Uterus (tissue), 4 donors: ENCODE results near the gene PTPRN2. TPM values are rescaled to one million over a fixed set of nuclear protein-coding genes. Genes with fewer than 3 reads are reported as not detected.

Experiments used
- DNase-seq, 2 donors: peaks; one replicate each; pipeline ENCODE4 v3.0.0-alpha.2; 2019 to 2020
- H3K27ac ChIP-seq, 2 donors: fragments of 200-600 bp; sonication (generic); 1 replicate in 1 of 2; 2 replicates in 1 of 2; pipeline ENCODE4 v1.5.1; 2016 to 2018
- H3K27me3 ChIP-seq, 2 donors: fragments of 200-600 bp; sonication (generic); one replicate each; pipeline ENCODE4 v1.5.1; 2018 to 2019; ENCODE audit warnings: control low read depth in 1 of 2
- H3K36me3 ChIP-seq, 2 donors: fragments of 200-600 bp; sonication (generic); one replicate each; pipeline ENCODE4 v1.5.1; 2019; ENCODE audit warnings: control low read depth in 1 of 2
- H3K4me1 ChIP-seq, 2 donors: fragments of 200-600 bp; sonication (generic); one replicate each; pipeline ENCODE4 v1.5.1; 2018 to 2019; ENCODE audit warnings: control low read depth in 1 of 2
- H3K4me3 ChIP-seq, 2 donors: fragments of 200-600 bp; sonication (generic); 1 replicate in 1 of 2; 2 replicates in 1 of 2; pipeline ENCODE4 v1.5.1; 2018 to 2019; ENCODE audit warnings: mild to moderate bottlenecking in 1 of 2
- H3K9me3 ChIP-seq, 2 donors: fragments of 200-600 bp; sonication (generic); one replicate each; pipeline ENCODE4 v1.5.1; 2019; ENCODE audit warnings: control low read depth in 1 of 2
- POLR2A ChIP-seq, 2 donors: fragments of 450-650 bp; IDR thresholded peaks; one replicate each; pipeline ENCODE4 v1.6.1; 2016; ENCODE audit warnings: antibody characterized with exemption in 2 of 2, mild to moderate bottlenecking in 1 of 2, moderate library complexity in 1 of 2
- intact Hi-C: fragments of 100-400 bp; cut with DNase I; formaldehyde crosslinking; loops from one replicate; pipeline ENCODE4 v1.15.1; 2023; ENCODE audit warnings: low total_unique reads
- total RNA-seq, 4 donors: library from RNA; depleted of rRNA in 3 of 4; stranded (reverse); fragments of >200 nt in 3 of 4; gene quantifications; one replicate each; pipeline versions ENCODE4 v1.1.0 to v1.2.4, GENCODE V29; 2014 to 2023
- TF ChIP-seq, protein P1 (sequence below), 4 experiments: fragments of 200-600 bp in 2 of 4; fragments of 450-650 bp in 2 of 4; sonication (generic) in 2 of 4; IDR thresholded peaks; one replicate each; pipeline ENCODE4 v1.5.1; 2016 to 2019; ENCODE audit warnings: antibody characterized with exemption in 4 of 4, mild to moderate bottlenecking in 2 of 4, moderate library complexity in 1 of 4
- donor health status: DM: yes; HTN: yes; CAD: no.

PTPRN2 gene
- total RNA-seq, 4 donors from 2014 or later = 1.2 to 5.2 (median 2.3) TPM

- H3K27me3 ChIP-seq = no peaks in the 10 kb centered on the region
- no peak for DNase-seq
- TF ChIP-seq, protein P1, sequence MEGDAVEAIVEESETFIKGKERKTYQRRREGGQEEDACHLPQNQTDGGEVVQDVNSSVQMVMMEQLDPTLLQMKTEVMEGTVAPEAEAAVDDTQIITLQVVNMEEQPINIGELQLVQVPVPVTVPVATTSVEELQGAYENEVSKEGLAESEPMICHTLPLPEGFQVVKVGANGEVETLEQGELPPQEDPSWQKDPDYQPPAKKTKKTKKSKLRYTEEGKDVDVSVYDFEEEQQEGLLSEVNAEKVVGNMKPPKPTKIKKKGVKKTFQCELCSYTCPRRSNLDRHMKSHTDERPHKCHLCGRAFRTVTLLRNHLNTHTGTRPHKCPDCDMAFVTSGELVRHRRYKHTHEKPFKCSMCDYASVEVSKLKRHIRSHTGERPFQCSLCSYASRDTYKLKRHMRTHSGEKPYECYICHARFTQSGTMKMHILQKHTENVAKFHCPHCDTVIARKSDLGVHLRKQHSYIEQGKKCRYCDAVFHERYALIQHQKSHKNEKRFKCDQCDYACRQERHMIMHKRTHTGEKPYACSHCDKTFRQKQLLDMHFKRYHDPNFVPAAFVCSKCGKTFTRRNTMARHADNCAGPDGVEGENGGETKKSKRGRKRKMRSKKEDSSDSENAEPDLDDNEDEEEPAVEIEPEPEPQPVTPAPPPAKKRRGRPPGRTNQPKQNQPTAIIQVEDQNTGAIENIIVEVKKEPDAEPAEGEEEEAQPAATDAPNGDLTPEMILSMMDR (IDR thresholded peaks at IDR 0.05) = no peak
- TF ChIP-seq POLR2A (IDR thresholded peaks at IDR 0.05) = no peak
Measured at GRCh38 chr7:157519798-157520244, 1067.8 kb downstream of the PTPRN2 start.

DNA sequence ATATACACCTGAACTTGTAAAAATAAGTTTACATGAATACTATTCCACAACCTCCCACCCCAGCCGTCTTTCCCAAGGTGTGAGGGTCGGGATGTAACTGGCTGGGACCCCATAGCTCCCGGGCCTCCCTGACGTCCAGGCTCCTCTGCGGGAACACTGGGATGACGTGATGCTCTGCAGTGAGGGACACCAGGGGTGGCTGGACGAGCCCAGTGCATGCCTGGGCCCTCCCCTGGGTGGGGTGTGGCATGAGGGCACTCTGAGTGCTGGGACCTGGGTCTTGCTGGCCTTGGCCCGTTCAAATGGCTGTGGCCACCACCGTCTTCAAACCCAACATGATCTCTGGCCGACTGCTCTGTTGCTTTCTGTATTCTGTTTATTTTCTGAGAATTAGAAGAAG is 1068.4 kb downstream of the PTPRN2 start:
- no peak for DNase-seq
- Histone ChIP-seq H3K4me1 (no peaks in the 10 kb centered on the region), H3K27me3 (no peaks in the 10 kb centered on the region)

More at GRCh38 chr7:157519798-157520244, 1067.8 kb downstream of the PTPRN2 start:
- Histone ChIP-seq H3K4me1 (no peaks in the 10 kb centered on the region), H3K9me3 (no peaks in the 10 kb centered on the region), H3K27ac (no peak overlapping the region), H3K36me3 (no peaks in the 10 kb centered on the region), H3K4me3 (no peak overlapping the region)
- intact Hi-C loops = no loop called here

DNA sequence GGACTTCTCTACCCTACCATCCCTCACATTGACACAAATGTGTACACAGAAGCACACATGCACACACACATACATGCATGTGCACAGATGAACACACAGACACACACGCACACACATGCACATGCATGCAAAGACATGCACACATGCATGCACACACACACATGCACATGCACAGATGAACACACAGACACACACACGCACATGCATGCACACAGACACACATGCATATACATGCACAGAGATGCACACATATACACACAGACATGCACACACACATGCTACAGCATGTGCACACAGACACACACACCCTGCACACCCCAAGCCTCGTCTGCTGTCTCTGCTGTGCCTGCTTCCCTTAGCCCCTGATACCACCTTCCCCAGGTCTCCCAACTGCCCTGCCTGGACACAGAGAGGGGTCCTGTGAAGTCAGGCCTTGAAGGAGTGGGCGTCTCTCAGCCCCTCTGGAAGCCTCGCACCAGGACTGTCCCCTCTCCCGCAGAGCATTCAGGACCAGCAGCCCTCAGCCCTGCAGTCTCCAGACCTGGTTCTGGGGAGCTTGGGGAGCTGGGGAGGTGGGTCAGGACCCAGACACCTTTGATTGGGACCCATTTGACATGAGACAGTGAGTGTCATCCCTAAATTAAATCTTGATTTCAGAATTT is 1069.0 kb downstream of the PTPRN2 start:
- TF ChIP-seq POLR2A (IDR thresholded peaks at IDR 0.05) = no peak
- TF ChIP-seq, protein P1 (IDR thresholded peaks at IDR 0.05) = no peak
- no peak for DNase-seq
- no peak overlapping the region for H3K4me3 ChIP-seq
- no peaks in the 10 kb centered on the region for H3K27me3 ChIP-seq
- intact Hi-C loops = no loop called here
- H3K4me1 ChIP-seq = no peaks in the 10 kb centered on the region
- no peaks in the 10 kb centered on the region for H3K36me3 ChIP-seq
- no peak overlapping the region for H3K27ac ChIP-seq
- H3K9me3 ChIP-seq = no peaks in the 10 kb centered on the region

More for the DNA sequence above, 1068.4 kb downstream of the PTPRN2 start:
- intact Hi-C loops = no loop called here
- no peak overlapping the region for H3K4me3 ChIP-seq
- no peaks in the 10 kb centered on the region for H3K9me3 ChIP-seq
- no peaks in the 10 kb centered on the region for H3K36me3 ChIP-seq
- TF ChIP-seq, protein P1 (IDR thresholded peaks at IDR 0.05) = no peak
- no peak for TF ChIP-seq POLR2A (IDR thresholded peaks at IDR 0.05)
- H3K27ac ChIP-seq = no peak overlapping the region

GRCh38 chr7:157517782-157518513 is 1069.7 kb downstream of the PTPRN2 start:
- TF ChIP-seq POLR2A (IDR thresholded peaks at IDR 0.05) = no peak
- H3K27ac ChIP-seq = no peak overlapping the region
- no peaks in the 10 kb centered on the region for H3K4me1 ChIP-seq
- no peaks in the 10 kb centered on the region for H3K36me3 ChIP-seq
- H3K9me3 ChIP-seq = no peaks in the 10 kb centered on the region
- H3K4me3 ChIP-seq = no peak overlapping the region
- H3K27me3 ChIP-seq = no peaks in the 10 kb centered on the region
- DNase-seq = no peak
- intact Hi-C loops = no loop called here

GRCh38 chr7:157516911-157517781 is 1070.5 kb downstream of the PTPRN2 start:
- no peak for DNase-seq
- Histone ChIP-seq H3K27ac (no peak overlapping the region), H3K4me3 (no peak overlapping the region), H3K4me1 (no peaks in the 10 kb centered on the region), H3K27me3 (no peaks in the 10 kb centered on the region), H3K36me3 (no peaks in the 10 kb centered on the region), H3K9me3 (no peaks in the 10 kb centered on the region)
- no peak for TF ChIP-seq POLR2A (IDR thresholded peaks at IDR 0.05)
- TF ChIP-seq, protein P1 (IDR thresholded peaks at IDR 0.05) = no peak
- intact Hi-C loops = no loop called here
